Breast epithelium (tissue), 4 donors: ENCODE results near the gene BIK. TPM values are rescaled to one million over a fixed set of nuclear protein-coding genes. Genes with fewer than 3 reads are reported as not detected.

Experiments used
- DNase-seq, 2 donors: peaks; one replicate each; pipeline ENCODE4 v3.0.0-alpha.2; 2019; ENCODE audit warnings: low spot score in 2 of 2
- H3K27ac ChIP-seq, 2 donors: fragments of 200-600 bp; sonication (generic) in 1 of 2; one replicate each; pipeline ENCODE4 v1.5.1; 2016 to 2019; ENCODE audit warnings: mild to moderate bottlenecking in 1 of 2
- H3K27me3 ChIP-seq, 2 donors: fragments of 200-600 bp; sonication (generic) in 1 of 2; one replicate each; pipeline versions ENCODE4 v1.5.1 to v1.6.0; 2017 to 2019; ENCODE audit warnings: control low read depth in 1 of 2, mild to moderate bottlenecking in 1 of 2
- H3K36me3 ChIP-seq: fragments of 200-600 bp; one replicate; pipeline ENCODE4 v1.5.1; 2019
- H3K4me1 ChIP-seq, 2 donors: fragments of 200-600 bp; sonication (generic); one replicate each; pipeline ENCODE4 v1.5.1; 2016 to 2019; ENCODE audit warnings: control low read depth in 1 of 2
- H3K4me3 ChIP-seq, 3 donors: fragments of 200-600 bp; sonication (generic); 1 replicate in 2 of 3; 2 replicates in 1 of 3; pipeline ENCODE4 v1.5.1; 2016 to 2019; ENCODE audit warnings: mild to moderate bottlenecking in 3 of 3, moderate library complexity in 2 of 3
- H3K9me3 ChIP-seq, 2 donors: fragments of 200-600 bp; sonication (generic) in 1 of 2; one replicate each; pipeline ENCODE4 v1.5.1; 2016 to 2019; ENCODE audit warnings: control low read depth in 1 of 2
- CTCF ChIP-seq, 3 donors: fragments of 450-650 bp; IDR thresholded peaks; one replicate each; pipeline ENCODE4 v1.5.1; 2016 to 2017; ENCODE audit warnings: antibody characterized with exemption in 3 of 3, mild to moderate bottlenecking in 3 of 3, moderate library complexity in 3 of 3
- POLR2A ChIP-seq: fragments of 450-650 bp; IDR thresholded peaks from one replicate; pipeline ENCODE4 v1.6.1; 2016; ENCODE audit warnings: antibody characterized with exemption, mild to moderate bottlenecking, moderate library complexity
- POLR2AphosphoS5 ChIP-seq, 3 donors: sonication (generic); formaldehyde crosslinking; IDR thresholded peaks; one replicate each; pipeline ENCODE4 v1.6.1; 2017; ENCODE audit warnings: antibody characterized with exemption in 3 of 3
- intact Hi-C: fragments of 100-400 bp; cut with DNase I; formaldehyde crosslinking; loops from one replicate; pipeline ENCODE4 v1.15.1; 2023; ENCODE audit warnings: low total_unique reads
- total RNA-seq, 3 donors: library from RNA; depleted of rRNA; stranded (reverse); fragments of >200 nt; gene quantifications; one replicate each; pipeline ENCODE4 v1.1.0, GENCODE V29; 2016

The BIK gene
- total RNA-seq, 3 donors from 2014 or later = 22.6 to 25.0 TPM; not detected in 1

- Histone ChIP-seq H3K36me3 (no peaks in the 10 kb centered on the region), H3K27me3 (no peaks in the 10 kb centered on the region), H3K9me3 (no peaks in the 10 kb centered on the region), H3K4me1 (no peaks in the 10 kb centered on the region), H3K4me3 (no peak overlapping the region), H3K27ac (no peak overlapping the region)
- TF ChIP-seq CTCF (IDR thresholded peaks at IDR 0.05) (no peak), POLR2A (no peak), POLR2AphosphoS5 (IDR thresholded peaks at IDR 0.05) (no peak)
- intact Hi-C loops = no loop called here
- DNase-seq = no peak
Observed at GRCh38 chr22:43174941-43175531, 64.5 kb downstream of the BIK start.

GRCh38 chr22:43176090-43176489 lies 65.5 kb downstream of the BIK start:
- Histone ChIP-seq H3K36me3 (no peaks in the 10 kb centered on the region), H3K4me1 (no peaks in the 10 kb centered on the region), H3K9me3 (no peaks in the 10 kb centered on the region), H3K27ac (no peak overlapping the region), H3K27me3 (no peaks in the 10 kb centered on the region), H3K4me3 (no peak overlapping the region)
- TF ChIP-seq POLR2A (no peak), CTCF (IDR thresholded peaks at IDR 0.05) (no peak), POLR2AphosphoS5 (IDR thresholded peaks at IDR 0.05) (no peak)
- no peak for DNase-seq
- intact Hi-C loops = no loop called here

GRCh38 chr22:43177479-43177878 lies 66.9 kb downstream of the BIK start:
- DNase-seq = no peak
- no peak overlapping the region for H3K27ac ChIP-seq
- H3K4me3 ChIP-seq = no peak overlapping the region
- intact Hi-C loops = no loop called here
- TF ChIP-seq POLR2AphosphoS5 (IDR thresholded peaks at IDR 0.05) (no peak), POLR2A (no peak), CTCF (IDR thresholded peaks at IDR 0.05) (no peak)
- H3K27me3 ChIP-seq = no peaks in the 10 kb centered on the region
- no peaks in the 10 kb centered on the region for H3K9me3 ChIP-seq
- H3K36me3 ChIP-seq = no peaks in the 10 kb centered on the region
- no peaks in the 10 kb centered on the region for H3K4me1 ChIP-seq

Other genes with a start within 250 kb of the BIK start
- gene PACSIN2, start 95.6 kb upstream of the BIK start, total RNA-seq = 10 to 100 TPM; 43.8 to 82.7 (median 72.4) TPM
- 1 to 10 TPM; 4.6 to 6.4 (median 5.2) TPM for gene TTLL1, start 21.4 kb upstream of the BIK start, total RNA-seq
- gene MCAT, start 32.6 kb downstream of the BIK start, total RNA-seq = 10 to 100 TPM; 18.6 to 31.1 (median 26.2) TPM
- 100 to 1,000 TPM; 250 to 468 (median 284) TPM for gene TSPO, start 40.8 kb downstream of the BIK start, total RNA-seq
- gene TTLL12, start 76.4 kb downstream of the BIK start, total RNA-seq = 10 to 100 TPM; 25.9 to 36.0 (median 31.4) TPM
- under 1 TPM; 0.48 to 0.98 (median 0.88) TPM for gene SCUBE1, start 232.6 kb downstream of the BIK start, total RNA-seq